OCI-LY3 (cell line): ENCODE measurements around the gene NCMAP.
"Not testable (repeated sequence)": the region's sequence is repeated elsewhere in the genome, so short reads cannot be mapped to it uniquely, and the experiment has no call there.

Source experiments
- H2AFZ ChIP-seq: fragments of 200-600, 300-600 bp; shearing (Covaris generic); 2 replicates; pipeline ENCODE4 v1.6.0; 2014; ENCODE audit warnings: antibody characterized with exemption, low read depth, low read length
- H3K27ac ChIP-seq: fragments of 200-600, 300-600 bp; sonication (generic); 2 replicates; pipeline ENCODE4 v1.5.1; 2014; ENCODE audit warnings: mild to moderate bottlenecking, low read length, moderate library complexity, mixed read lengths
- H3K27me3 ChIP-seq: fragments of 200-600, 300-600 bp; sonication (generic); 2 replicates; pipeline ENCODE4 v1.6.1; 2014; ENCODE audit warnings: low read depth, low read length, mixed read lengths
- H3K36me3 ChIP-seq: fragments of 200-600, 300-600 bp; sonication (generic); replicated peaks from 2 replicates; pipeline ENCODE3; 2014; ENCODE audit warnings: low read depth, low read length, mixed read lengths
- H3K4me1 ChIP-seq: fragments of 300-600, 200-600 bp; sonication (generic); 2 replicates; pipeline ENCODE4 v1.6.1; 2014; ENCODE audit warnings: low read length, mixed read lengths
- H3K4me2 ChIP-seq: fragments of 200-600, 300-600 bp; sonication (generic); 2 replicates; pipeline ENCODE4 v1.6.1; 2014; ENCODE audit warnings: low read length, mixed read lengths
- H3K4me3 ChIP-seq: fragments of 300-600, 200-600 bp; sonication (generic); 2 replicates; pipeline ENCODE4 v1.5.1; 2014; ENCODE audit warnings: antibody characterized with exemption, mild to moderate bottlenecking, low read length, moderate library complexity
- H3K79me2 ChIP-seq: fragments of 300-600, 200-600 bp; shearing (Covaris generic); 2 replicates; pipeline ENCODE4 v1.6.1; 2014; ENCODE audit warnings: mild to moderate bottlenecking, low read length, mixed read lengths
- H3K9ac ChIP-seq: fragments of 300-600, 200-600 bp; shearing (Covaris generic); 2 replicates; pipeline ENCODE4 v1.6.0; 2014; ENCODE audit warnings: mild to moderate bottlenecking, low read length, moderate library complexity
- H3K9me3 ChIP-seq: fragments of 200-600, 300-600 bp; shearing (Covaris generic); 2 replicates; pipeline ENCODE4 v1.6.1; 2014; ENCODE audit warnings: low read length, mixed read lengths; ENCODE audit not compliant: insufficient read depth
- H4K20me1 ChIP-seq: fragments of 200-600, 300-600 bp; sonication (generic); 2 replicates; pipeline ENCODE4 v1.6.1; 2016; ENCODE audit warnings: low read length, mixed read lengths; ENCODE audit not compliant: insufficient read depth
- CTCF ChIP-seq: fragments of 200-600, 300-600 bp; sonication (generic); IDR thresholded peaks from 2 replicates; pipeline ENCODE4 v1.5.1; 2014; ENCODE audit warnings: antibody characterized with exemption, low read length, low read depth
- EZH2phosphoT487 ChIP-seq: fragments of 200-600 bp; shearing (Covaris generic); IDR thresholded peaks from 2 replicates; pipeline ENCODE4 v1.6.1; 2018; ENCODE audit warnings: antibody characterized with exemption, mixed run types, low read depth

Gene NCMAP

GRCh38 chr1:24513706-24514105 is 42.2 kb upstream of the NCMAP start:
- no peaks in the 10 kb centered on the region for H4K20me1 ChIP-seq
- no peaks in the 10 kb centered on the region for H3K4me1 ChIP-seq
- no peaks in the 10 kb centered on the region for H3K9me3 ChIP-seq
- no peaks in the 10 kb centered on the region for H3K36me3 ChIP-seq
- no peak overlapping the region for H3K9ac ChIP-seq
- no peak overlapping the region for H3K27ac ChIP-seq
- no peak overlapping the region for H3K4me2 ChIP-seq
- no peak overlapping the region for H3K4me3 ChIP-seq
- no peak overlapping the region for H2AFZ ChIP-seq
- H3K27me3 ChIP-seq = no peaks in the 10 kb centered on the region
- no peaks in the 10 kb centered on the region for H3K79me2 ChIP-seq
- TF ChIP-seq EZH2phosphoT487 = no peak
- no peak for TF ChIP-seq CTCF

DNA sequence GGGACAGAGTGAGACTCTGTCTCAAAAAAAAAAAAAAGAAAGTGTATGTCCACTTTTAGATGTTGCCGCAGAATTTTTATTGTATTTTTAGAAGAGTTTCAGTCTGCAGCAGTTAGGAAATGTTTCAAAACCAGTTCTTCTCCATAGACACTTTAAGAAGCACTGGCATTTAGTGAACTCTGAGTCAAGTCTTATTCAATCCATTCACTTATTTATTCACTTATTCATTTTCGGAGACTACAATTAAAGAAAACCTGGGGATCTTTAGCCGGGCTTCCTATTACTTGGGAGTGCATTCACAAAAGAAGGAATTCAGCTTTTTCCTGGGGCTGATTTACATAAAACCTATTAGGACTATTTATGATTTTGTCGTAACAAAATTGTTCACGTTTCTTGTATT is 40.9 kb upstream of the NCMAP start:
- no peaks in the 10 kb centered on the region for H4K20me1 ChIP-seq
- no peak overlapping the region for H3K9ac ChIP-seq
- no peak overlapping the region for H3K27ac ChIP-seq
- no peaks in the 10 kb centered on the region for H3K9me3 ChIP-seq
- TF ChIP-seq CTCF (no peak), EZH2phosphoT487 (no peak)
- H3K36me3 ChIP-seq = no peaks in the 10 kb centered on the region
- H3K27me3 ChIP-seq = no peaks in the 10 kb centered on the region
- H3K4me2 ChIP-seq = no peak overlapping the region
- H2AFZ ChIP-seq = no peak overlapping the region
- H3K4me3 ChIP-seq = no peak overlapping the region
- no peaks in the 10 kb centered on the region for H3K4me1 ChIP-seq
- H3K79me2 ChIP-seq = no peaks in the 10 kb centered on the region

GRCh38 chr1:24515671-24516209 is 40.1 kb upstream of the NCMAP start:
- not testable (repeated sequence) for H3K9ac ChIP-seq, H4K20me1 ChIP-seq, H3K36me3 ChIP-seq, H3K9me3 ChIP-seq, H3K4me1 ChIP-seq, H3K79me2 ChIP-seq, H3K4me3 ChIP-seq, H3K27me3 ChIP-seq, H3K4me2 ChIP-seq, H3K27ac ChIP-seq, H2AFZ ChIP-seq

DNA sequence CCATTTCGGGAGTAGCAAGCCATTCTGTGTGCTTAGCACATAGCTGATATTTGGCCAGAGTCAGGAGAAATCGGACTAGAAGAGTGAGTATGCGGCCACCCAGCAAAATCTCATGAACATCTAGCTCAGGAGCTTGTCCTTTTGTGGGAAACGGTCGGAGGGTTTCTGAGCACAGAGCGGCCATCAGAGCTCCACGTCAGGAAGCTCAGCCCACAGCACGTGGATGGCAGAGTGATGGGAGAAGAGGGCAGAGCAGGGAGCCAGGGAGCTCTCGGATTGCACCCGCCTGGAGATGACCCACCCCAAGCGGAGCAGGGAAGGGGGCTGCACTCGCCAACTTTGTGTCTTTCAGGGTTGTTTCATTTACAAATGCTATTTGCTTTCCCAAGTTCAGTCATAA is 39.4 kb upstream of the NCMAP start:
- no peak for TF ChIP-seq EZH2phosphoT487
- no peak for TF ChIP-seq CTCF
- Histone ChIP-seq H3K9me3 (no peaks in the 10 kb centered on the region), H4K20me1 (no peaks in the 10 kb centered on the region), H3K9ac (no peak overlapping the region), H3K4me1 (no peaks in the 10 kb centered on the region), H3K79me2 (no peaks in the 10 kb centered on the region), H3K27ac (no peak overlapping the region), H3K4me3 (no peak overlapping the region), H3K4me2 (no peak overlapping the region), H3K36me3 (no peaks in the 10 kb centered on the region), H3K27me3 (no peaks in the 10 kb centered on the region), H2AFZ (no peak overlapping the region)

- Histone ChIP-seq H3K79me2 (no peaks in the 10 kb centered on the region), H3K4me1 (no peaks in the 10 kb centered on the region), H3K27ac (no peak overlapping the region), H2AFZ (no peak overlapping the region), H4K20me1 (no peaks in the 10 kb centered on the region), H3K9me3 (no peaks in the 10 kb centered on the region), H3K36me3 (no peaks in the 10 kb centered on the region), H3K9ac (no peak overlapping the region), H3K4me3 (no peak overlapping the region), H3K4me2 (no peak overlapping the region), H3K27me3 (no peaks in the 10 kb centered on the region)
- TF ChIP-seq EZH2phosphoT487 (no peak), CTCF (no peak)
Measured at GRCh38 chr1:24517898-24518297, 38.0 kb upstream of the NCMAP start.

GRCh38 chr1:24520282-24520681 is 35.6 kb upstream of the NCMAP start:
- H3K4me3 ChIP-seq, H3K27me3 ChIP-seq, H3K79me2 ChIP-seq, H3K4me1 ChIP-seq, H2AFZ ChIP-seq, H4K20me1 ChIP-seq, H3K9me3 ChIP-seq, H3K4me2 ChIP-seq, H3K27ac ChIP-seq, H3K36me3 ChIP-seq, H3K9ac ChIP-seq: not testable (repeated sequence)
